SK-N-SH (cell line): ENCODE results near the gene FAM171A2. TPM values are rescaled to one million over a fixed set of nuclear protein-coding genes. Genes with fewer than 3 reads are reported as not detected.
"Not testable (repeated sequence)": the region's sequence is repeated elsewhere in the genome, so short reads cannot be mapped to it uniquely, and the experiment has no call there.

Experiments used
- CTCF ChIA-PET: fragments of 300-600, 350-600 bp; formaldehyde crosslinking; extraction: SDS; loops from one replicate; lab custom pipeline; 2021; lab: Yijun Ruan, JAX
- POLR2A ChIA-PET: fragments of 350-600 bp; sonication (Branson Sonifier 250); formaldehyde crosslinking; extraction: SDS; loops from one replicate; lab custom pipeline; 2020; ENCODE audit warnings: antibody characterized with exemption, inconsistent platforms; lab: Yijun Ruan, JAX
- DNase-seq: peaks from one replicate; pipeline ENCODE4 v3.0.0; 2012
- H2AFZ ChIP-seq: fragments of 200-600 bp; sonication (generic); 2 replicates; pipeline ENCODE4 v1.8.1; 2016; ENCODE audit warnings: antibody characterized with exemption, mild to moderate bottlenecking, low read depth
- H3F3A ChIP-seq: fragments of 200-600 bp; sonication (generic); replicated peaks from 2 replicates; pipeline ENCODE3; 2016; ENCODE audit warnings: antibody characterized with exemption, mild to moderate bottlenecking; ENCODE audit not compliant: insufficient read depth
- H3K27ac ChIP-seq, 2 experiments: fragments of 200-500 bp in 1 of 2; fragments of 200-600 bp in 1 of 2; sonication (Bioruptor generic) in 1 of 2; sonication (generic), shearing (Covaris generic) in 1 of 2; 2 replicates each; pipeline versions ENCODE4 v1.5.1 to v1.6.1; 2014 to 2016; ENCODE audit warnings: low read depth in 2 of 2, inconsistent platforms in 1 of 2, low read length in 1 of 2, mild to moderate bottlenecking in 1 of 2, mixed read lengths in 1 of 2
- H3K27me3 ChIP-seq: fragments of 200-600 bp; sonication (generic), shearing (Covaris generic); 2 replicates; pipeline ENCODE4 v1.6.1; 2016; ENCODE audit warnings: mixed run types; ENCODE audit not compliant: insufficient read depth
- H3K36me3 ChIP-seq, 2 experiments: fragments of 200-500 bp in 1 of 2; fragments of 200-600 bp in 1 of 2; sonication (Bioruptor generic) in 1 of 2; sonication (generic) in 1 of 2; replicated peaks in 1 of 2; 2 replicates each; pipeline versions ENCODE3 to v1.5.1; 2014 to 2016; ENCODE audit warnings: low read length in 1 of 2, mild to moderate bottlenecking in 1 of 2; ENCODE audit not compliant: insufficient read depth in 2 of 2, control insufficient read depth in 1 of 2
- H3K4me1 ChIP-seq, 2 experiments: fragments of 200-500 bp in 1 of 2; fragments of 200-600 bp in 1 of 2; sonication (Bioruptor generic) in 1 of 2; sonication (generic), shearing (Covaris generic) in 1 of 2; 2 replicates each; pipeline versions ENCODE4 v1.5.1 to v1.6.1; 2014 to 2016; ENCODE audit warnings: low read depth in 1 of 2, low read length in 1 of 2, mixed run types in 1 of 2; ENCODE audit not compliant: insufficient read depth in 2 of 2, control insufficient read depth in 1 of 2
- H3K4me2 ChIP-seq: fragments of 200-600 bp; sonication (generic), shearing (Covaris generic); 2 replicates; pipeline ENCODE4 v1.6.1; 2017; ENCODE audit warnings: mixed run types
- H3K4me3 ChIP-seq, 2 experiments: fragments of 200-500 bp in 1 of 2; fragments of 200-600 bp in 1 of 2; sonication (Bioruptor generic) in 1 of 2; sonication (generic), shearing (Covaris generic) in 1 of 2; 2 replicates each; pipeline versions ENCODE4 v1.5.1 to v1.8.1; 2014 to 2016; ENCODE audit warnings: low read depth in 2 of 2, inconsistent platforms in 1 of 2, low read length in 1 of 2, mild to moderate bottlenecking in 1 of 2, mixed read lengths in 1 of 2, moderate library complexity in 1 of 2
- H3K79me2 ChIP-seq: fragments of 200-600 bp; sonication (generic); 2 replicates; pipeline ENCODE4 v1.8.1; 2017; ENCODE audit warnings: mild to moderate bottlenecking; ENCODE audit not compliant: insufficient read depth
- H3K9ac ChIP-seq: fragments of 200-600 bp; sonication (generic); 2 replicates; pipeline ENCODE4 v1.6.1; 2017; ENCODE audit warnings: mixed run types
- H3K9me2 ChIP-seq: fragments of 200-600 bp; sonication (generic); 2 replicates; pipeline ENCODE4 v1.6.1; 2017; ENCODE audit warnings: mixed run types
- H3K9me3 ChIP-seq: fragments of 200-600 bp; sonication (generic); 2 replicates; pipeline ENCODE4 v1.6.1; 2017; ENCODE audit warnings: mixed run types, mild to moderate bottlenecking, moderate library complexity
- H4K20me1 ChIP-seq: fragments of 200-600 bp; sonication (generic); 2 replicates; pipeline ENCODE4 v1.6.1; 2017; ENCODE audit warnings: mild to moderate bottlenecking, mixed run types; ENCODE audit not compliant: insufficient read depth
- GATA2 ChIP-seq: sonication (generic); formaldehyde crosslinking; IDR thresholded peaks from 2 replicates; pipeline ENCODE4 v1.5.0; 2020; ENCODE audit warnings: mild to moderate bottlenecking, missing genetic modification reagents
- JUND ChIP-seq: IDR thresholded peaks from 2 replicates; pipeline ENCODE4 v1.4.0; 2012
- SIN3A ChIP-seq: IDR thresholded peaks from 2 replicates; pipeline ENCODE4 v1.6.1; 2012; ENCODE audit warnings: low read depth, mild to moderate bottlenecking, low read length, moderate library complexity, borderline replicate concordance
- TAF1 ChIP-seq: IDR thresholded peaks from 2 replicates; pipeline ENCODE4 v1.6.1; 2012; ENCODE audit warnings: low read depth, mild to moderate bottlenecking, low read length, moderate library complexity, borderline replicate concordance
- TCF12 ChIP-seq: IDR thresholded peaks from 2 replicates; pipeline ENCODE4 v1.4.0; 2012
- WGBS: methylation state at CpG from one replicate; pipeline ENCODE4 v1.1.6; 2017; ENCODE audit warnings: low lambda C conversion rate; 5-methylcytosine and 5-hydroxymethylcytosine counted together
- polyA plus RNA-seq, 3 experiments: library from polyadenylated mRNA; depleted of rRNA; stranded (reverse); fragments of >200 nt; gene quantifications; 2 replicates each; pipeline ENCODE4 v1.2.3, GENCODE V29; 2012
- TF ChIP-seq, protein P1 (sequence below): IDR thresholded peaks from 2 replicates; pipeline ENCODE4 v1.4.0; 2012; ENCODE audit warnings: low read depth, borderline replicate concordance

FAM171A2 gene
- polyA plus RNA-seq, 1 of the 3 experiments (the other 2 are of a cell fraction), result 4.9 TPM

DNA sequence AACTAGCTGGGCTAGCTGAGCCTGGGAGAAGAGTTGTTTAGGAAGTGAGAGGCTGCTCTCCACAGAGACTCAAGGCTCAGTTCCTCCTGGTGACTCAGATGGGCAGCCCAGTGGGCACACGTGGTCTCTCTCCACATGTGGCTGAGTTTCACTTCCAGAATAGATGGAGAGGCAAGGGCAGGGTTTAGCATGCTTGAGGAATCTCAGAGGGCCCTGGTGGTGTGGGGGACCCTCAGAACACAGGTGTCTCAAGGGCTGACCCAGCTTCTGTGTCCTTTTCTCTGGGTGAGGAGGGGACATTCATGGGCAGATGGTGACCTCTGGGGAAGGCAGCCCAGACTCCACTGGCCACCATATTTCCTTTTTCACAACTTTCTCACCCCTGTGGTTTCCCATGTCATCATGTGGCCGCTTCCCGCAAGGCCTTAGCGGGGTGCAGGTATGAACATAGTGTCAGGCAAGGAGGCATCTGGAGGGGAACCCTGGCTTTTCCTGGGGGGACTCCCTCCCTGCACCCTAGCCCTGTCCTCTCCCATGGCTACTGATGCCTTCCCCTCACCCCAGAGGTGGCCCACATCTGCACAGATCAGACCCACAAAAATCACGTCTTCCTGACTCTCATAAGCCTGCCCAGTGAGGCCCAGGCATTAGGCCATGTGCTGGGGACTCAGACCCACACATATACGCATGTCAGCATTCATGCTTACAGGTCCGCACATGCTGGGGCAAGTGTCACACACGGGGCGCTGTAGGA is 15.2 kb downstream of the FAM171A2 start:
- no peaks in the 10 kb centered on the region for H3K27me3 ChIP-seq
- POLR2A ChIA-PET, result no interaction called here
- peaks cover 7% of the 10 kb centered on the region; the same call in 1 of the 2 replicates for H4K20me1 ChIP-seq
- no peak overlapping the region for H3K27ac ChIP-seq
- WGBS, result 83% methylated on average over 5 of the region's 9 CpGs
- no peaks in the 10 kb centered on the region for H3K9me2 ChIP-seq
- TF ChIP-seq GATA2 (CRISPR knock-in tag), result no peak
- TF ChIP-seq, protein P1, sequence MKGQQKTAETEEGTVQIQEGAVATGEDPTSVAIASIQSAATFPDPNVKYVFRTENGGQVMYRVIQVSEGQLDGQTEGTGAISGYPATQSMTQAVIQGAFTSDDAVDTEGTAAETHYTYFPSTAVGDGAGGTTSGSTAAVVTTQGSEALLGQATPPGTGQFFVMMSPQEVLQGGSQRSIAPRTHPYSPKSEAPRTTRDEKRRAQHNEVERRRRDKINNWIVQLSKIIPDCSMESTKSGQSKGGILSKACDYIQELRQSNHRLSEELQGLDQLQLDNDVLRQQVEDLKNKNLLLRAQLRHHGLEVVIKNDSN, result peak; percentile 46; the same call in 1 of the 2 replicates
- H3K9ac ChIP-seq, result no peak overlapping the region
- H3K36me3 ChIP-seq, result peaks cover 0 to 35% of the 10 kb centered on the region in 2 experiments
- H3K9me3 ChIP-seq, result no peaks in the 10 kb centered on the region
- DNase-seq, result no peak
- no peak overlapping the region for H3K4me2 ChIP-seq
- H3K4me3 ChIP-seq, result no peak overlapping the region
- H3F3A ChIP-seq, result no peaks in the 10 kb centered on the region
- peaks cover 21% of the 10 kb centered on the region for H3K79me2 ChIP-seq
- H3K4me1 ChIP-seq, result peaks cover 0 to 13% of the 10 kb centered on the region in 2 experiments; a peak in 1 of 4 replicates
- CTCF ChIA-PET, result interaction anchor here (1.2 to 5.4 kb wide), 3 partner anchors 13 to 138 kb away, joined by 3 to 85 read pairs (median 26); partner anchors contain the start of gene FAM171A2
- H2AFZ ChIP-seq, result no peak overlapping the region

DNA sequence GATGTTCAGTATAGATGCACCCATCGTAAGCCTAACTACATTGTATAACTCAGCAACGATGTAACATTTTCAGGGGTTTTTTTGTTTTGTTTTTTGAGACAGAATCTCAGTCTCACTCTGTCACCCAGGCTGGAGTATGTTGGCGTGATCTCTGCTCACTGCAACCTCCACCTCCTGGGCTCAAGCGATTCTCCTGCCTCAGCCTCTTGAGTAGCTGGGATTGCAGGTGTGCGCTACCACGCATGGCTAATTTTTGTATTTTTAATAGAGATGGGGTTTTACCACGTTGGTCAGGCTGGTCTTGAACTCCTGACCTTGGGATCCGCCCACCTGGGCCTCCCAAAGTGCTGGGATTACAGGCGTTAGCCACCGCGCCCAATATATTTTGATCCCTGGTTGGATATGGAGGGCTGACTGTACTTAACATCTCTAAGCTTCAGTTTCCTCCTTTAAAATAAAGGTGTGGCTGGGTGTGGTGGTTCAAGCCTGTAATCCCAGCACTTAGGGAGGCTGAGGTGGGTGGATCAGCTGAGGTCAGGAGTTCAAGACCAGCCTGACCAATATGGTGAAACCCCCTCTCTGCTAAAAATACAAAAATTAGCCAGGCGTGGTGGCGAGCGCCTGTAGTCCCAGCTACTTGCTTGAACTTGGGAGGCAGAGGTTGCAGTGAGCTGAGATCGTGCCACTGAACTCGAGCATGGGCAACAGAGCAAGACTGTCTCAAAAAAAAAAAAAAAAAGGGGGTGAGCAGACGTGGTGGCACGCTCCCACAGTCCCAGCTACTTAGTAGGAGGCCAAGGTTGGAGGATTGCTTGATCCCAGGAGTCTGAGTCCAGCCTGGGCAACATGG is 16.2 kb downstream of the FAM171A2 start:
- H3K27me3 ChIP-seq, H3K4me2 ChIP-seq, POLR2A ChIA-PET, DNase-seq, H3K4me3 ChIP-seq, H3K9ac ChIP-seq, H2AFZ ChIP-seq, H3K9me3 ChIP-seq, H3K27ac ChIP-seq, H3K9me2 ChIP-seq, H4K20me1 ChIP-seq, H3F3A ChIP-seq: not testable (repeated sequence)
- H3K36me3 ChIP-seq, result peaks cover 0 to 26% of the 10 kb centered on the region in 2 experiments
- H3K79me2 ChIP-seq, result peaks cover 21% of the 10 kb centered on the region
- H3K4me1 ChIP-seq, result peaks cover 0 to 13% of the 10 kb centered on the region in 2 experiments; a peak in 1 of 4 replicates
- CTCF ChIA-PET, result interaction anchor here (1.2 to 5.4 kb wide), 2 partner anchors 14 to 137 kb away, joined by 3 to 85 read pairs; partner anchors contain the start of gene FAM171A2
- WGBS, result 85% methylated on average over 18 of the region's 18 CpGs

DNA sequence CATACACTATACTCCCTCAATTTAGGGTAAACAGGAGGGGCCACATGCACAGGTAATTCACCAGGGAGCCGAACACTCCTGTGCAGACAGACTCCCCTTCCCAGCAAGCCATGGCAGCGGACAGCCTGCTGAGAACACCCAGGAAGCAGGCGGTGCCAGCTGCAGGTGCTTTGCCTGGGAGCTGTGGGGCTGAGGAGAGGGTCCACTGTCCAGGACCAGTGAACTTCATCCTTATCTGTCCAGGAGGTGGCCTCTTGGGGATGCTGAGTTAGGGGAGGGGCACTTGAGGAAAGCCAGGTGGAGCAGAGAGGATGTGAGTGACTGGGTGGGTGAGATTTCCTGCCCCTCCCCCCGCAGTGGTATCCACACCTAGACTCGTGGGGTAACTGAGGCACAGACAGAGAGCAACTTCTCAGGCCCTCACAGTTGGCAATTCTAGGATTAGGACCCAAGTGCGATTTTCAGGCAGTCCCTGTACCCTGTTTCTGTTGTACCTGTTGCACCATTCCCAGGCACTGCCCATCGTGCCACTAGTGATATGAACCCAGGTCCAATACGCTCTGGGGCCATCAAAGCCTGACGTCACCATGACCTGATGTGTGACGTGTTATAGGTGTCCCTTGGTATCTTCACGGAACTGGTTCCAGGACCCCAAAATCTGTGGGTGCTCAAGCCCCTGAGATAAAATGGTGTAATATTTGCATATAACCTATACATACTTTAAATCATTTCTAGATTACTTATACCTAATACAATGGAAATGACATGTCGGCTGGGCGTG is 17.4 kb downstream of the FAM171A2 start:
- H3K9me3 ChIP-seq, result no peaks in the 10 kb centered on the region
- 82% methylated on average over 10 of the region's 13 CpGs for WGBS
- H3K27me3 ChIP-seq, result no peaks in the 10 kb centered on the region
- peaks cover 0 to 13% of the 10 kb centered on the region in 2 experiments; a peak in 1 of 4 replicates for H3K4me1 ChIP-seq
- H2AFZ ChIP-seq, result no peak overlapping the region
- peak overlapping the region; percentile 84 for H3K9ac ChIP-seq
- TF ChIP-seq SIN3A, result no peak
- TF ChIP-seq, protein P1, result no peak
- TF ChIP-seq TAF1, result no peak
- no peak for TF ChIP-seq TCF12
- no peak for TF ChIP-seq JUND
- TF ChIP-seq GATA2 (CRISPR knock-in tag), result no peak
- H3K9me2 ChIP-seq, result no peaks in the 10 kb centered on the region
- peak; percentile 33 for DNase-seq
- peaks cover 7% of the 10 kb centered on the region; the same call in 1 of the 2 replicates for H4K20me1 ChIP-seq
- peak overlapping the region in 1 of 2 experiments; percentile 40; a peak in 1 of 4 replicates for H3K27ac ChIP-seq
- H3F3A ChIP-seq, result no peaks in the 10 kb centered on the region
- H3K79me2 ChIP-seq, result peaks cover 21% of the 10 kb centered on the region
- ChIA-PET CTCF (interaction anchor here (0.8 to 3.6 kb wide), 22 partner anchors 11 to 437 kb away, joined by 3 to 53 read pairs (median 6); partner anchors contain the start of genes FAM171A2, HDAC5, SLC25A39 and TMUB2), POLR2A (interaction anchor here (0.7 to 1.6 kb wide), 6 partner anchors 13 to 153 kb away, joined by 3 to 7 read pairs (median 3); partner anchors contain the start of genes FAM171A2 and SLC25A39)
- peak overlapping the region; percentile 97 for H3K4me2 ChIP-seq
- peaks cover 0 to 15% of the 10 kb centered on the region in 2 experiments for H3K36me3 ChIP-seq
- peak overlapping the region; percentile 83 to 98 for H3K4me3 ChIP-seq
